Nephron progenitor cell (in vitro differentiated cells): ENCODE measurements around the gene PPP2R5E.

Experiments used
- DNase-seq: peaks from one replicate; pipeline ENCODE4 v3.0.0; 2021
- H3K27ac Mint-ChIP-seq: 2 replicates; pipeline ENCODE4 v1.8.0; 2021; ENCODE audit warnings: mild to moderate bottlenecking, moderate library complexity, mixed read lengths
- H3K27me3 Mint-ChIP-seq: 2 replicates; pipeline ENCODE4 v1.8.0; 2021; ENCODE audit warnings: mild to moderate bottlenecking, low read depth, mixed read lengths; ENCODE audit not compliant: poor library complexity
- H3K36me3 Mint-ChIP-seq: 2 replicates; pipeline ENCODE4 v1.8.0; 2021; ENCODE audit warnings: low read depth, mixed read lengths
- H3K4me1 Mint-ChIP-seq: 2 replicates; pipeline ENCODE4 v1.8.0; 2021; ENCODE audit warnings: mixed read lengths
- H3K4me3 Mint-ChIP-seq: 2 replicates; pipeline ENCODE4 v1.8.0; 2021; ENCODE audit warnings: mild to moderate bottlenecking, moderate library complexity, mixed read lengths
- H3K9me3 Mint-ChIP-seq: 2 replicates; pipeline ENCODE4 v1.8.0; 2021; ENCODE audit warnings: mild to moderate bottlenecking, moderate library complexity, mixed read lengths
- CTCF ChIP-seq: fragments of 200-600 bp; sonication (generic); IDR thresholded peaks from 2 replicates; pipeline ENCODE4 v1.5.0; 2021; ENCODE audit warnings: antibody characterized with exemption

The PPP2R5E gene

GRCh38 chr14:63483315-63483714, 59.9 kb downstream of the PPP2R5E start:
- H3K36me3 Mint-ChIP-seq, result peaks cover 24% of the 10 kb centered on the region

GRCh38 chr14:63480599-63480998, 62.6 kb downstream of the PPP2R5E start:
- Mint-ChIP-seq H3K27me3 (no peaks in the 10 kb centered on the region), H3K4me1 (peaks cover 18% of the 10 kb centered on the region), H3K36me3 (peaks cover 24% of the 10 kb centered on the region), H3K4me3 (no peak overlapping the region), H3K27ac (no peak overlapping the region), H3K9me3 (no peaks in the 10 kb centered on the region)
- no peak for TF ChIP-seq CTCF
- DNase-seq, result no peak

More at GRCh38 chr14:63483315-63483714, 59.9 kb downstream of the PPP2R5E start:
- no peak for TF ChIP-seq CTCF
- H3K27ac Mint-ChIP-seq, result peak overlapping the region; percentile 92
- no peak overlapping the region for H3K4me3 Mint-ChIP-seq
- no peaks in the 10 kb centered on the region for H3K9me3 Mint-ChIP-seq
- H3K4me1 Mint-ChIP-seq, result peaks cover 23% of the 10 kb centered on the region
- peaks cover 2% of the 10 kb centered on the region for H3K27me3 Mint-ChIP-seq
- DNase-seq, result no peak

- H3K4me3 Mint-ChIP-seq, result no peak overlapping the region
- H3K27me3 Mint-ChIP-seq, result no peaks in the 10 kb centered on the region
- peaks cover 9% of the 10 kb centered on the region for H3K4me1 Mint-ChIP-seq
- no peaks in the 10 kb centered on the region for H3K9me3 Mint-ChIP-seq
- DNase-seq, result no peak
- H3K36me3 Mint-ChIP-seq, result peaks cover 21% of the 10 kb centered on the region
- H3K27ac Mint-ChIP-seq, result no peak overlapping the region
- no peak for TF ChIP-seq CTCF
Observed at GRCh38 chr14:63478437-63478852, 64.7 kb downstream of the PPP2R5E start.

GRCh38 chr14:63478010-63478409, 65.2 kb downstream of the PPP2R5E start:
- TF ChIP-seq CTCF, result no peak
- Mint-ChIP-seq H3K9me3 (no peaks in the 10 kb centered on the region), H3K4me3 (no peak overlapping the region), H3K27me3 (no peaks in the 10 kb centered on the region), H3K4me1 (peaks cover 5% of the 10 kb centered on the region), H3K27ac (no peak overlapping the region), H3K36me3 (peaks cover 17% of the 10 kb centered on the region)
- DNase-seq, result no peak

GRCh38 chr14:63477556-63477955, 65.6 kb downstream of the PPP2R5E start:
- no peak for DNase-seq
- peaks cover 12% of the 10 kb centered on the region for H3K36me3 Mint-ChIP-seq
- no peak overlapping the region for H3K27ac Mint-ChIP-seq
- no peaks in the 10 kb centered on the region for H3K27me3 Mint-ChIP-seq
- H3K9me3 Mint-ChIP-seq, result no peaks in the 10 kb centered on the region
- peaks cover 5% of the 10 kb centered on the region for H3K4me1 Mint-ChIP-seq
- no peak for TF ChIP-seq CTCF
- H3K4me3 Mint-ChIP-seq, result no peak overlapping the region

GRCh38 chr14:63475761-63476160, 67.4 kb downstream of the PPP2R5E start:
- Mint-ChIP-seq H3K36me3 (peaks cover 6% of the 10 kb centered on the region), H3K4me1 (peaks cover 3% of the 10 kb centered on the region), H3K27ac (no peak overlapping the region), H3K27me3 (no peaks in the 10 kb centered on the region), H3K9me3 (no peaks in the 10 kb centered on the region), H3K4me3 (no peak overlapping the region)
- TF ChIP-seq CTCF, result no peak
- no peak for DNase-seq
